Colonic mucosa (tissue), 4 donors: ENCODE data around the gene RNASE13. TPM values are rescaled to one million over a fixed set of nuclear protein-coding genes. Genes with fewer than 3 reads are reported as not detected.
A peak's percentile ranks its signal among the peaks of the same experiment; 100 is the strongest.

Experiments used
- DNase-seq: peaks from one replicate; pipeline ENCODE4 v3.0.0-alpha.2; 2020
- H3K27ac ChIP-seq: fragments of 200-600 bp; one replicate; pipeline ENCODE4 v1.8.0; 2021
- H3K27me3 ChIP-seq: fragments of 200-600 bp; one replicate; pipeline ENCODE4 v1.8.0; 2021
- H3K36me3 ChIP-seq: fragments of 200-600 bp; one replicate; pipeline ENCODE4 v1.8.0; 2021
- H3K4me1 ChIP-seq: fragments of 200-600 bp; one replicate; pipeline ENCODE4 v1.8.0; 2021; ENCODE audit warnings: mild to moderate bottlenecking
- H3K4me3 ChIP-seq: fragments of 200-600 bp; one replicate; pipeline ENCODE4 v1.8.0; 2021
- H3K9ac ChIP-seq, 2 donors: one replicate each; pipeline ENCODE4 v1.7.0; 2013; ENCODE audit warnings: control low read depth in 2 of 2, low read depth in 2 of 2, low read length in 2 of 2
- H3K9me3 ChIP-seq: fragments of 200-600 bp; one replicate; pipeline ENCODE4 v1.8.0; 2021
- intact Hi-C: fragments of 100-400 bp; cut with DNase I; formaldehyde crosslinking; loops from one replicate; pipeline ENCODE4 v1.14.1; 2022
- total RNA-seq, 2 donors: library from RNA; stranded (reverse); fragmentation: NEBNext Ultra II Directional in 1 of 2; extraction: Animal tissue kit (Norgen Biotek cat#: 25700) in 1 of 2; gene quantifications; one replicate each; pipeline ENCODE4 v1.2.1, GENCODE V29; 2021
- TF ChIP-seq, protein P1 (sequence below): fragments of 200-600 bp; IDR thresholded peaks from one replicate; pipeline ENCODE4 v1.8.0; 2022; ENCODE audit warnings: antibody characterized with exemption, mild to moderate bottlenecking
- donor health status: healthy.
- donor health status: DM: no; HTN: no; CAD: no.
- donor health status: DM: no; HTN: no; CAD: no.

The RNASE13 gene
- total RNA-seq, 2 donors from 2014 or later = not detected

DNA sequence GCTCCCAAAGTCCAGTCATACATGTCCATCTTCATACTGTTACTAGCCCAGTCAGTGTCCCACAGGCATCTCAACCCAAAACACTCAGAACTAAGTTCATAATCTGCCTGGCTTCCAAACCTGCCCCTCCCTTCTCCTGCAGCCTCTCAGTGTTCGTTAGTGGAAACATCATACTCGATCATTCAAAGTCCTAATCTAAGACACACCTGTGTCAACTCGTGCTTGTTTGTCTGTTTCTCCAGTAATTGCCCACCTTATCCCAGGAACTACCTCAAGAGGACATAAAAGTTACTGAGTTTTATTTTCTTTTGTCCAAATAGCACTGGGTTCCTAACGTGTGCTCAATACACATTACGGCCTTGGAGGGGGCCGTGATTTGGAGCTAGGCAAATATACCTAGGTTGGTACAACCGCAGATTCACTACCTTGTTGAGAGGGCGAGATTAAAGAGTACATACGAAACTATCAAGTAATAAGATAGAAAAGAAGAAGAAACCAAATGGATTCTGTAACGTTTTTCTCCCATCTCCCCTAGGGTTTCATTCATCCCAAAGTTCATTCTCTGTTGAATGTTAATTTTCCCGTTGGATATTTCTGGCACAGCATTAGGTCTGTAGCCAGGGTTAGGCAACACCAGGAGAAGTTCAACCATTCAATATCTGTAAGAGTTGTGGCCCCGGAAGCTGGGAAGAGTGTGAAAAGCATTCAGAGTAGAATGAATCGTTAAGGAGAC lies 26.2 kb upstream of the RNASE13 start:
- intact Hi-C loops = no loop called here
- Histone ChIP-seq H3K9ac (peak overlapping the region in 1 of 2 donors; percentile 22), H3K4me1 (no peaks in the 10 kb centered on the region), H3K36me3 (no peaks in the 10 kb centered on the region), H3K4me3 (no peak overlapping the region), H3K27me3 (no peaks in the 10 kb centered on the region), H3K9me3 (no peaks in the 10 kb centered on the region), H3K27ac (peak overlapping the region; percentile 81)
- TF ChIP-seq, protein P1, sequence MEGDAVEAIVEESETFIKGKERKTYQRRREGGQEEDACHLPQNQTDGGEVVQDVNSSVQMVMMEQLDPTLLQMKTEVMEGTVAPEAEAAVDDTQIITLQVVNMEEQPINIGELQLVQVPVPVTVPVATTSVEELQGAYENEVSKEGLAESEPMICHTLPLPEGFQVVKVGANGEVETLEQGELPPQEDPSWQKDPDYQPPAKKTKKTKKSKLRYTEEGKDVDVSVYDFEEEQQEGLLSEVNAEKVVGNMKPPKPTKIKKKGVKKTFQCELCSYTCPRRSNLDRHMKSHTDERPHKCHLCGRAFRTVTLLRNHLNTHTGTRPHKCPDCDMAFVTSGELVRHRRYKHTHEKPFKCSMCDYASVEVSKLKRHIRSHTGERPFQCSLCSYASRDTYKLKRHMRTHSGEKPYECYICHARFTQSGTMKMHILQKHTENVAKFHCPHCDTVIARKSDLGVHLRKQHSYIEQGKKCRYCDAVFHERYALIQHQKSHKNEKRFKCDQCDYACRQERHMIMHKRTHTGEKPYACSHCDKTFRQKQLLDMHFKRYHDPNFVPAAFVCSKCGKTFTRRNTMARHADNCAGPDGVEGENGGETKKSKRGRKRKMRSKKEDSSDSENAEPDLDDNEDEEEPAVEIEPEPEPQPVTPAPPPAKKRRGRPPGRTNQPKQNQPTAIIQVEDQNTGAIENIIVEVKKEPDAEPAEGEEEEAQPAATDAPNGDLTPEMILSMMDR = no peak
- peak; percentile 70 for DNase-seq

DNA sequence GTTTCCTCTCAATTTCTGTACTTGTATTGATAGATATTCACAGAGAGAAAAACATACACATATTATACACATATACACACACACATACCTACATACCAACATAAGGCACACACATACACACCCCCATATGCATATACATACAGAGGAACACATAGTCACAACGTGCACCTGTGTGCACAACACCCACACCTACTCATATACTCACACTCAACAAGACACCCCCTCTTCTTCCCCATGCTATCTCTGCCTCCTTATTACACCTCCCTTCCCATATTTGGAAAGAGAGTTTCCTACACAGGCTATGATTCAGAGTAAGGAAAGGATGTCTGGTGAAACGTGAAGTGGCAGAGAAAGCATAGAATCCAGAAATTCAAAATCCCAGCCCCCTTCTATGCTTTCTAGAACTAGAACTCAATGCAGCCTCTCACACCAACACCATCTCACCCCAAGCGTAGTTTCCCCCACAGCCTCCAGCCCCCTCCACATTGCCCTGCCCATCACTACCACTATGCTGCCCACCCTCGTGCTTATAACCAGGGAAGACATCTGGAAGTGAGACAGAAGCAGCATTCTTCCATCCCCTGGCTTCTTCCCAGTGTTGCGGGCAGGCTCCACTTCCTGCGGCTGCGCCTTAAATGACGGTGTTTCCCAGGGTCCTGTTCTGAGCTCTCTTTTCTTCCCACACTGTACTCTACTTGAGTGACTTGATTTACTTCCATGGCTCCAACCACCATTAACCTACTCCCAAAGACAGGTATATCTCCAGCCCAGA lies 25.4 kb upstream of the RNASE13 start:
- Histone ChIP-seq H3K27ac (peak overlapping the region; percentile 81), H3K27me3 (no peaks in the 10 kb centered on the region), H3K4me1 (peaks cover 1% of the 10 kb centered on the region), H3K4me3 (no peak overlapping the region), H3K36me3 (no peaks in the 10 kb centered on the region), H3K9ac (peak overlapping the region; percentile 22 to 39), H3K9me3 (no peaks in the 10 kb centered on the region)
- peak; percentile 19 for DNase-seq
- intact Hi-C loops = no loop called here
- TF ChIP-seq, protein P1 = no peak

DNA sequence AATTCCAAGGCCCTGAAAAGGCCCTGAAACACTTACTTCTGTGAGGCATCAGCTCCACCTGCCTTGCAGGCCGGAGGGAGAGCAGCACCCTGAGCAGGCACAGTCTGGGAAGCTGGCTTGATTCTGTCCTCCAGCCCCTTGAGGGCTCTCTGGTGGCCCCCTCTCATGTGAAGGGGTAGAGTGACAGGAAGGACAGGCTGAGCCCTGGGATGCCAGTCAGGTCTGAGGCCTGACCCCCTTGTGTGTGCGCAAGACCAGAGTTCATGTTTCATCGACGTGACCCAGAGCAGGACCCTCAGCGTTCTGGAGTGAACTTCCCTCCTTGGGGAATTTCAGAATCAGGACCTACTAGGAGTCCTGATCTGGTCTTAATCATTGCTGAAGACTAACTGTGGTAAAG lies 24.3 kb upstream of the RNASE13 start:
- Histone ChIP-seq H3K4me1 (peaks cover 8% of the 10 kb centered on the region), H3K4me3 (no peak overlapping the region), H3K27me3 (no peaks in the 10 kb centered on the region), H3K27ac (peak overlapping the region; percentile 81), H3K9ac (peak overlapping the region in 1 of 2 donors; percentile 27), H3K36me3 (no peaks in the 10 kb centered on the region), H3K9me3 (no peaks in the 10 kb centered on the region)
- intact Hi-C loops = no loop called here
- DNase-seq = no peak
- TF ChIP-seq, protein P1 = no peak

DNA sequence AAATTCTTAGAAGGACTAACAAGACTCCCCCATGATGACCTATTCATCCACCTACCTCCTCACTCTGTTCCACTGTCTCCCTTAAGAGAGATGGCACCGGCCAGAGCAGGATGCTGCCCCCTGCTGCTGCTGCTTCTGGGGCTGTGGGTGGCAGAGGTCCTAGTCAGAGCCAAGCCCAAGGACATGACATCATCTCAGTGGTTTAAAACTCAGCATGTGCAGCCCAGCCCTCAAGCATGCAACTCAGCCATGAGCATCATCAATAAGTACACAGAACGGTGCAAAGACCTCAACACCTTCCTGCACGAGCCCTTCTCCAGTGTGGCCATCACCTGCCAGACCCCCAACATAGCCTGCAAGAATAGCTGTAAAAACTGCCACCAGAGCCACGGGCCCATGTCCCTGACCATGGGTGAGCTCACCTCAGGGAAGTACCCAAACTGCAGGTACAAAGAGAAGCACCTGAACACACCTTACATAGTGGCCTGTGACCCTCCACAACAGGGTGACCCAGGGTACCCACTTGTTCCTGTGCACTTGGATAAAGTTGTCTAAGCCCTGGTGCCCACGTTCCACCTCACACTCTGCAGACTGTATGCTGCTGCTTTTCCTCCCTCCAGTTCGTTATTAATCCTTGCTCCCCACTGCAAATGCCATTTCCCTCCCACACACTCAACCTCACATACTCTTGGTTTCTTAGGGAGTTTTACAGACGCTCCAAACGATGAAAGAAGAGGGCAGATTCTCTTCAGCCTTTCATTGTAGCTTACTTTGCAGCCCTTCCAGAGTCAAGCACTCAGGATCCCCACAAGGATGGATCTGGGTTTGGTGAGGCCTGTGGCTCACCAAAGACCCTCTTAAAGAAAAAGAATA lies 23.4 kb upstream of the RNASE13 start, which contains the start of gene RNASE8:
Gene RNASE8 (plus strand): TSS at position 20 of the 873 bp plus-strand sequence. CDS start 71 bp downstream, at position 91.
- no peaks in the 10 kb centered on the region for H3K9me3 ChIP-seq
- no peak within 1 kb of the TSS for H3K4me3 ChIP-seq
- intact Hi-C loops = no loop called here
- H3K4me1 ChIP-seq = peaks cover 8% of the 10 kb centered on the region
- H3K27ac ChIP-seq = peak within 1 kb of the TSS; percentile 88
- TF ChIP-seq, protein P1 = no peak
- no peaks in the 10 kb centered on the region for H3K27me3 ChIP-seq
- peak; percentile 36 for DNase-seq
- H3K36me3 ChIP-seq = no peaks in the 10 kb centered on the region
- peak within 1 kb of the TSS; percentile 17 to 44 for H3K9ac ChIP-seq

DNA sequence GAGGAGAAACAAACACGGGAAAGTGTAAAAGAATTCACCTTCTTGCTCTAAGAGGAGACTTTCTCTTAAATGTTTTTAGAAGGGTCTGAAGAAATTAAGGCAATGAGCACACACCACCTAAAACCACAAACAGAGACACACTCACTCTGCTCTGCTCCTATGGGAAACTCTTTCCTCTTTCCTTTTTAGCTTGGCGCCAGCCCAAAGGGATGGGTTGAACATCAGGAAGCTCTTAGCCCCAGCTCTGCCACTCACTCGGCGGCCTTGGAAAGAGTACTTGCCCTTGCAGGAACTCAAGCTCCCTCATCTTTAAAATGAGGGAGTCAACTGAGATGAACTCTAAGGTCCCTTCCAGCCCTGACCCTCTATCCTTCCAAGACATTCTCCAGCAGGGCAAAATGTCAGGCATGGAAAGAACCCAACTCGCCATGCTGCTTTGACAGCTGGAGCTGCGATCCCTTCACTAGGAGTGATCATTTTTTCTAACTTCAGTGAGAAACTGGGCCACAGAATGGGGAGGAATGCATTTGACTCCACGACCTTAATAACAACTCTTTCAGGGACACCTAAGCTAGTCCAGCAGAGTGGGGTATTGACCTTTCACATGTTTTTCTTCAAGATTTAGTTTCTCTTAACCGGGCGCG lies 22.0 kb upstream of the RNASE13 start:
- H3K36me3 ChIP-seq = no peaks in the 10 kb centered on the region
- TF ChIP-seq, protein P1 = no peak
- H3K27me3 ChIP-seq = no peaks in the 10 kb centered on the region
- peak overlapping the region; percentile 17 to 44 for H3K9ac ChIP-seq
- no peak overlapping the region for H3K4me3 ChIP-seq
- H3K4me1 ChIP-seq = peaks cover 8% of the 10 kb centered on the region
- H3K9me3 ChIP-seq = no peaks in the 10 kb centered on the region
- H3K27ac ChIP-seq = peak overlapping the region; percentile 88
- intact Hi-C loops = no loop called here
- DNase-seq = peak; percentile 90
